ENCODE results near the gene ZCCHC14.

GRCh38 chr16:87367529-87367928 is 125.3 kb downstream of the ZCCHC14 start:
- TF ChIP-seq CTCF (conservative IDR thresholded peaks at IDR 0.05) (no peak), ZFX (IDR thresholded peaks at IDR 0.05) (no peak)
